GM23338 (cell line): ENCODE data around the gene CAMTA1. TPM values are rescaled to one million over a fixed set of nuclear protein-coding genes. Genes with fewer than 3 reads are reported as not detected.
"Not testable (repeated sequence)": the region's sequence is repeated elsewhere in the genome, so short reads cannot be mapped to it uniquely, and the experiment has no call there.

Experiments
- ATAC-seq: fragments of 200-7000 bp; cut with Tn5 transposase; 3 replicates; pipeline ENCODE4 v1.9.1; 2020
- DNase-seq: peaks from one replicate; pipeline ENCODE4 v3.0.0-alpha.2; 2015; ENCODE audit warnings: low spot score
- H2AFZ ChIP-seq: fragments of 200-600 bp; sonication (generic); 2 replicates; pipeline ENCODE4 v1.8.0; 2016; ENCODE audit warnings: antibody characterized with exemption, mild to moderate bottlenecking, moderate library complexity
- H3F3A ChIP-seq: fragments of 200-600 bp; sonication (generic); replicated peaks from 2 replicates; pipeline ENCODE4 v1.8.0; 2017; ENCODE audit warnings: antibody characterized with exemption, mixed run types, low read depth
- H3K27ac ChIP-seq: fragments of 200-600 bp; sonication (generic); 2 replicates; pipeline ENCODE4 v1.6.1; 2016; ENCODE audit warnings: low read depth
- H3K27me3 ChIP-seq: fragments of 200-600 bp; sonication (generic); 2 replicates; pipeline ENCODE4 v1.8.0; 2016; ENCODE audit warnings: mild to moderate bottlenecking, mixed run types, moderate library complexity; ENCODE audit not compliant: insufficient read depth
- H3K36me3 ChIP-seq: fragments of 200-600 bp; sonication (generic); 2 replicates; pipeline ENCODE4 v1.8.0; 2016; ENCODE audit warnings: mild to moderate bottlenecking; ENCODE audit not compliant: insufficient read depth
- H3K4me1 ChIP-seq: fragments of 200-600 bp; sonication (generic); 2 replicates; pipeline ENCODE4 v1.8.0; 2016; ENCODE audit warnings: mild to moderate bottlenecking, moderate library complexity; ENCODE audit not compliant: insufficient read depth
- H3K4me2 ChIP-seq: fragments of 200-600 bp; sonication (generic); 2 replicates; pipeline ENCODE4 v1.7.1; 2017; ENCODE audit warnings: mixed run types
- H3K4me3 ChIP-seq: fragments of 200-600 bp; sonication (generic); 2 replicates; pipeline ENCODE4 v1.6.1; 2016; ENCODE audit warnings: mixed run types
- H3K79me2 ChIP-seq: fragments of 200-600 bp; sonication (generic); replicated peaks from 2 replicates; pipeline ENCODE4 v1.8.0; 2017; ENCODE audit warnings: mild to moderate bottlenecking; ENCODE audit not compliant: insufficient read depth
- H3K9me2 ChIP-seq: fragments of 200-600 bp; sonication (generic); 2 replicates; pipeline ENCODE4 v1.8.0; 2017; ENCODE audit not compliant: insufficient read depth
- H4K20me1 ChIP-seq: fragments of 200-600 bp; sonication (generic); replicated peaks from 2 replicates; pipeline ENCODE4 v1.8.0; 2017; ENCODE audit warnings: mild to moderate bottlenecking; ENCODE audit not compliant: insufficient read depth
- H3K27ac Mint-ChIP-seq: 2 replicates; pipeline ENCODE4 v1.8.0; 2020; ENCODE audit warnings: inconsistent platforms, mild to moderate bottlenecking, moderate library complexity, mixed read lengths
- H3K27me3 Mint-ChIP-seq: 3 replicates; pipeline ENCODE4 v1.8.0; 2022; ENCODE audit warnings: low read depth, mild to moderate bottlenecking, moderate library complexity, mixed read lengths, inconsistent platforms; ENCODE audit not compliant: insufficient read depth, poor library complexity
- H3K36me3 Mint-ChIP-seq: 3 replicates; pipeline ENCODE4 v1.8.0; 2021; ENCODE audit warnings: low read depth, mild to moderate bottlenecking, inconsistent platforms, moderate library complexity, mixed read lengths
- H3K4me1 Mint-ChIP-seq: 3 replicates; pipeline ENCODE4 v1.8.0; 2020; ENCODE audit warnings: mild to moderate bottlenecking, inconsistent platforms, mixed read lengths
- H3K4me3 Mint-ChIP-seq: 3 replicates; pipeline ENCODE4 v1.8.0; 2021; ENCODE audit warnings: moderate library complexity, mild to moderate bottlenecking, inconsistent platforms, mixed read lengths
- H3K9me3 Mint-ChIP-seq: 3 replicates; pipeline ENCODE4 v1.8.0; 2020; ENCODE audit warnings: moderate library complexity, mild to moderate bottlenecking, inconsistent platforms, mixed read lengths
- EZH2 ChIP-seq: fragments of 200-600 bp; sonication (generic); IDR thresholded peaks from one replicate; pipeline ENCODE4 v1.8.0; 2017; ENCODE audit warnings: antibody characterized with exemption, mild to moderate bottlenecking, low read depth; ENCODE audit not compliant: unreplicated experiment
- EZH2phosphoT487 ChIP-seq: fragments of 200-600 bp; sonication (generic); IDR thresholded peaks from one replicate; pipeline ENCODE4 v1.8.1; 2018; ENCODE audit warnings: antibody characterized with exemption; ENCODE audit not compliant: unreplicated experiment
- JUNB ChIP-seq: IDR thresholded peaks from one replicate; pipeline ENCODE4 v1.6.1; 2016; ENCODE audit warnings: antibody characterized with exemption; ENCODE audit not compliant: unreplicated experiment
- NANOG ChIP-seq: IDR thresholded peaks from 2 replicates; pipeline ENCODE4 v1.6.1; 2016; ENCODE audit warnings: antibody characterized with exemption, borderline replicate concordance
- STAT1 ChIP-seq: IDR thresholded peaks from one replicate; pipeline ENCODE4 v1.6.1; 2016; ENCODE audit warnings: antibody characterized with exemption; ENCODE audit not compliant: unreplicated experiment
- ZNF331 ChIP-seq: fragments of 250-450 bp; sonication (Bioruptor Pico); IDR thresholded peaks from 2 replicates; pipeline ENCODE4 v1.5.0; 2020; ENCODE audit warnings: low read depth, mild to moderate bottlenecking, moderate library complexity
- ZNF462 ChIP-seq: fragments of 250-450 bp; sonication (Bioruptor Pico); IDR thresholded peaks from 2 replicates; pipeline ENCODE4 v1.5.0; 2020; ENCODE audit warnings: mild to moderate bottlenecking, moderate library complexity
- polyA plus RNA-seq: library from polyadenylated mRNA; unstranded; fragments of >200 nt; fragmentation: Nextera tagmentation; extraction: Ambion mirVana; gene quantifications from 2 replicates; pipeline ENCODE4 v1.2.1, GENCODE V29; 2016
- total RNA-seq: library from RNA; depleted of rRNA; stranded (reverse); fragments of >200 nt; shearing (Covaris generic); gene quantifications from 2 replicates; pipeline ENCODE4 v1.2.3, GENCODE V29; 2014
- TF ChIP-seq, protein P1 (sequence below): IDR thresholded peaks from 2 replicates; pipeline ENCODE4 v1.6.1; 2016; ENCODE audit warnings: antibody characterized with exemption

Gene CAMTA1
- total and polyA plus RNA-seq, 2 experiments from 2014 or later: 115 to 519 TPM

DNA sequence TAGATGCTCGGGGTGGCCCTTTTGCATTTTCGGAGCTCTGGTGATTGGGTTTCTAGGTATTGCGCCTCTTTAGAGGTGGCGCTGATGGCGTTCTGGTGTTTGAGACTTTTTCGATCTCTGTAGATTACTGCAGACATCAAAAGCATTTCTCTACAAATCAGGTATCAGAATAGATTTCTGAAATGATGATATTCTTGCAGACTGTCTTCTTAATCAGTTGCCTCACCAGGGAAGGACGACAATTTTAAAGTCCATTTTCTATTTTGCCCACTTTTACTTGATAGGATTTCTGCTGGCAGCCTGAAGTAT lies 920.6 kb downstream of the CAMTA1 start:
- Histone ChIP-seq H3K27me3 (peaks cover 30% of the 10 kb centered on the region), H2AFZ (no peak overlapping the region), H3K36me3 (no peaks in the 10 kb centered on the region), H3K4me3 (peak overlapping the region; percentile 44; the same call in 1 of the 2 replicates), H3K9me2 (no peaks in the 10 kb centered on the region), H3F3A (peaks cover 5% of the 10 kb centered on the region), H3K79me2 (no peaks in the 10 kb centered on the region), H3K4me2 (peak overlapping the region; percentile 64), H3K27ac (no peak overlapping the region), H3K4me1 (peaks cover 11% of the 10 kb centered on the region), H4K20me1 (no peaks in the 10 kb centered on the region; the same call in 1 of the 2 replicates)
- ATAC-seq (no peak), DNase-seq (no peak)
- H3K9me3 Mint-ChIP-seq: peaks cover 3% of the 10 kb centered on the region; the same call in 2 of the 3 replicates
- H3K27ac Mint-ChIP-seq: no peak overlapping the region
- TF ChIP-seq STAT1: no peak
- peak overlapping the region; percentile 60 for H3K4me3 Mint-ChIP-seq
- peaks cover 25% of the 10 kb centered on the region for H3K27me3 Mint-ChIP-seq
- H3K4me1 Mint-ChIP-seq: peaks cover 18% of the 10 kb centered on the region
- no peaks in the 10 kb centered on the region for H3K36me3 Mint-ChIP-seq

- H3K4me2 ChIP-seq: no peak overlapping the region
- TF ChIP-seq JUNB (no peak), ZNF462 (no peak), EZH2 (no peak), ZNF331 (CRISPR knock-in tag) (no peak), STAT1 (no peak), EZH2phosphoT487 (no peak), NANOG (no peak)
- TF ChIP-seq, protein P1, sequence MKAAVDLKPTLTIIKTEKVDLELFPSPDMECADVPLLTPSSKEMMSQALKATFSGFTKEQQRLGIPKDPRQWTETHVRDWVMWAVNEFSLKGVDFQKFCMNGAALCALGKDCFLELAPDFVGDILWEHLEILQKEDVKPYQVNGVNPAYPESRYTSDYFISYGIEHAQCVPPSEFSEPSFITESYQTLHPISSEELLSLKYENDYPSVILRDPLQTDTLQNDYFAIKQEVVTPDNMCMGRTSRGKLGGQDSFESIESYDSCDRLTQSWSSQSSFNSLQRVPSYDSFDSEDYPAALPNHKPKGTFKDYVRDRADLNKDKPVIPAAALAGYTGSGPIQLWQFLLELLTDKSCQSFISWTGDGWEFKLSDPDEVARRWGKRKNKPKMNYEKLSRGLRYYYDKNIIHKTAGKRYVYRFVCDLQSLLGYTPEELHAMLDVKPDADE: no peak
- H3F3A ChIP-seq: peaks cover 5% of the 10 kb centered on the region
- Mint-ChIP-seq H3K9me3 (peaks cover 3% of the 10 kb centered on the region; the same call in 2 of the 3 replicates), H3K27me3 (peaks cover 14% of the 10 kb centered on the region), H3K36me3 (no peaks in the 10 kb centered on the region), H3K4me3 (no peak overlapping the region), H3K4me1 (peaks cover 8% of the 10 kb centered on the region), H3K27ac (no peak overlapping the region)
- no peaks in the 10 kb centered on the region for H3K36me3 ChIP-seq
- ATAC-seq (no peak), DNase-seq (no peak)
- H3K4me1 ChIP-seq: peaks cover 8% of the 10 kb centered on the region
- no peaks in the 10 kb centered on the region; the same call in 1 of the 2 replicates for H4K20me1 ChIP-seq
- H3K27me3 ChIP-seq: peaks cover 24% of the 10 kb centered on the region
- no peak overlapping the region for H3K27ac ChIP-seq
- H3K9me2 ChIP-seq: no peaks in the 10 kb centered on the region
- H3K79me2 ChIP-seq: no peaks in the 10 kb centered on the region
- H2AFZ ChIP-seq: no peak overlapping the region
- H3K4me3 ChIP-seq: no peak overlapping the region
These were observed 922.3 kb downstream of the CAMTA1 start for GRCh38 chr1:7707527-7707926.

DNA sequence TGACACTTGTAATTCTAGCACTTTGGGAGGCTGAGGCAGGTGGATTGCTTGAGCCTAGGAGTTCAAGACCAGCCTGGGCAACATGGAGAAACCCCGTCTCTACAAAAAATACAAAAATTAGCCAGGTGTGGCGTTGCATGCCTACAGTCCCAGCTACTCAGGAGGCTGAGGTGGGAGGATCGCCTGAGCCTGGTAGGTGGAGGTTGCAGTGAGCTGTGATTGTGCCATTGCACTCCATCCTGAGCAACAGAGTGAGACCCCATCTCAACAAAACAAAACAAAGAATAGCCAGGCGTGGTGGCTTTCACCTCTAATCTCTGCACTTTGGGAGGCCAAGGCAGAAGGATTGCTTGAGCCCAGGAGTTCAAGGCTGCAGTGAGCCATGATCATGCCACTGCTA lies 922.8 kb downstream of the CAMTA1 start:
- H3K36me3 Mint-ChIP-seq, H3K9me2 ChIP-seq, H3K27ac ChIP-seq, H3K36me3 ChIP-seq, H4K20me1 ChIP-seq, H3K27ac Mint-ChIP-seq, H3K4me1 ChIP-seq, ATAC-seq, H3F3A ChIP-seq, H3K9me3 Mint-ChIP-seq, H3K4me2 ChIP-seq, H2AFZ ChIP-seq, H3K79me2 ChIP-seq, DNase-seq, H3K4me1 Mint-ChIP-seq, H3K4me3 ChIP-seq, H3K27me3 Mint-ChIP-seq, H3K4me3 Mint-ChIP-seq: not testable (repeated sequence)
- H3K27me3 ChIP-seq: peaks cover 19% of the 10 kb centered on the region
